ENCODE data around the gene ZNF407. TPM values are rescaled to one million over a fixed set of nuclear protein-coding genes. Genes with fewer than 3 reads are reported as not detected.

ZNF407 gene
- total RNA-seq, 1 experiment from 2014 or later, result 4.4 TPM

- no peaks in the 10 kb centered on the region for H3K9me3 ChIP-seq
- H3K27me3 ChIP-seq, result no peaks in the 10 kb centered on the region
- H3K4me3 ChIP-seq, result no peak overlapping the region
- H3K36me3 ChIP-seq, result no peaks in the 10 kb centered on the region
- no peak for DNase-seq
These were observed 176.8 kb downstream of the ZNF407 start for GRCh38 chr18:74774486-74774885.

GRCh38 chr18:74775239-74775638, 177.6 kb downstream of the ZNF407 start:
- Histone ChIP-seq H3K27me3 (no peaks in the 10 kb centered on the region), H3K4me3 (no peak overlapping the region), H3K9me3 (no peaks in the 10 kb centered on the region), H3K36me3 (no peaks in the 10 kb centered on the region)
- no peak for DNase-seq

- Histone ChIP-seq H3K36me3 (no peaks in the 10 kb centered on the region), H3K27me3 (no peaks in the 10 kb centered on the region), H3K4me3 (no peak overlapping the region), H3K9me3 (no peaks in the 10 kb centered on the region)
- DNase-seq, result no peak
These were observed 180.6 kb downstream of the ZNF407 start for GRCh38 chr18:74778191-74778847.

- no peak for DNase-seq
- H3K27me3 ChIP-seq, result no peaks in the 10 kb centered on the region
- H3K4me3 ChIP-seq, result no peak overlapping the region
- no peaks in the 10 kb centered on the region for H3K9me3 ChIP-seq
- no peaks in the 10 kb centered on the region for H3K36me3 ChIP-seq
These were observed 187.1 kb downstream of the ZNF407 start for GRCh38 chr18:74784752-74785151.

- Histone ChIP-seq H3K36me3 (no peaks in the 10 kb centered on the region), H3K27me3 (no peaks in the 10 kb centered on the region), H3K9me3 (no peaks in the 10 kb centered on the region), H3K4me3 (no peak overlapping the region)
- DNase-seq, result no peak
These were observed 188.0 kb downstream of the ZNF407 start for GRCh38 chr18:74785632-74786031.

- Histone ChIP-seq H3K4me3 (no peak overlapping the region), H3K27me3 (no peaks in the 10 kb centered on the region), H3K9me3 (no peaks in the 10 kb centered on the region), H3K36me3 (no peaks in the 10 kb centered on the region)
- no peak for DNase-seq
These were observed 191.0 kb downstream of the ZNF407 start for GRCh38 chr18:74788657-74789056.

GRCh38 chr18:74789078-74789477, 191.4 kb downstream of the ZNF407 start:
- Histone ChIP-seq H3K9me3 (no peaks in the 10 kb centered on the region), H3K27me3 (no peaks in the 10 kb centered on the region), H3K36me3 (no peaks in the 10 kb centered on the region), H3K4me3 (no peak overlapping the region)
- no peak for DNase-seq

GRCh38 chr18:74790451-74790850, 192.8 kb downstream of the ZNF407 start:
- Histone ChIP-seq H3K9me3 (no peaks in the 10 kb centered on the region), H3K4me3 (no peak overlapping the region), H3K27me3 (no peaks in the 10 kb centered on the region), H3K36me3 (no peaks in the 10 kb centered on the region)
- no peak for DNase-seq

- Histone ChIP-seq H3K4me3 (no peak overlapping the region), H3K9me3 (no peaks in the 10 kb centered on the region), H3K27me3 (no peaks in the 10 kb centered on the region), H3K36me3 (no peaks in the 10 kb centered on the region)
- no peak for DNase-seq
These were observed 194.0 kb downstream of the ZNF407 start for GRCh38 chr18:74791501-74792194.

- Histone ChIP-seq H3K27me3 (no peaks in the 10 kb centered on the region), H3K4me3 (no peak overlapping the region), H3K9me3 (no peaks in the 10 kb centered on the region), H3K36me3 (no peaks in the 10 kb centered on the region)
- no peak for DNase-seq
These were observed 196.1 kb downstream of the ZNF407 start for GRCh38 chr18:74793746-74794145.

GRCh38 chr18:74795751-74796150, 198.1 kb downstream of the ZNF407 start:
- no peak overlapping the region for H3K4me3 ChIP-seq

GRCh38 chr18:74796211-74796610, 198.5 kb downstream of the ZNF407 start:
- no peaks in the 10 kb centered on the region for H3K27me3 ChIP-seq
- H3K36me3 ChIP-seq, result no peaks in the 10 kb centered on the region
- no peak overlapping the region for H3K4me3 ChIP-seq
- H3K9me3 ChIP-seq, result no peaks in the 10 kb centered on the region
- DNase-seq, result no peak

More at GRCh38 chr18:74795751-74796150, 198.1 kb downstream of the ZNF407 start:
- Histone ChIP-seq H3K9me3 (no peaks in the 10 kb centered on the region), H3K36me3 (no peaks in the 10 kb centered on the region), H3K27me3 (no peaks in the 10 kb centered on the region)
- no peak for DNase-seq

- H3K36me3 ChIP-seq, result no peaks in the 10 kb centered on the region
- no peaks in the 10 kb centered on the region for H3K27me3 ChIP-seq
- DNase-seq, result no peak
- no peaks in the 10 kb centered on the region for H3K9me3 ChIP-seq
- no peak overlapping the region for H3K4me3 ChIP-seq
These were observed 199.3 kb downstream of the ZNF407 start for GRCh38 chr18:74796841-74797576.

- Histone ChIP-seq H3K4me3 (no peak overlapping the region), H3K27me3 (no peaks in the 10 kb centered on the region), H3K36me3 (no peaks in the 10 kb centered on the region), H3K9me3 (no peaks in the 10 kb centered on the region)
- no peak for DNase-seq
These were observed 200.0 kb downstream of the ZNF407 start for GRCh38 chr18:74797577-74798151.

GRCh38 chr18:74799542-74799941, 201.9 kb downstream of the ZNF407 start:
- no peaks in the 10 kb centered on the region for H3K36me3 ChIP-seq
- DNase-seq, result no peak
- H3K9me3 ChIP-seq, result no peaks in the 10 kb centered on the region
- H3K4me3 ChIP-seq, result no peak overlapping the region
- H3K27me3 ChIP-seq, result no peaks in the 10 kb centered on the region

- no peak for DNase-seq
- Histone ChIP-seq H3K4me3 (no peak overlapping the region), H3K27me3 (no peaks in the 10 kb centered on the region), H3K9me3 (no peaks in the 10 kb centered on the region), H3K36me3 (no peaks in the 10 kb centered on the region)
These were observed 202.4 kb downstream of the ZNF407 start for GRCh38 chr18:74800098-74800497.

GRCh38 chr18:74803117-74803516, 205.4 kb downstream of the ZNF407 start:
- no peaks in the 10 kb centered on the region for H3K36me3 ChIP-seq
- H3K9me3 ChIP-seq, result no peaks in the 10 kb centered on the region
- no peak for DNase-seq
- H3K4me3 ChIP-seq, result no peak overlapping the region
- no peaks in the 10 kb centered on the region for H3K27me3 ChIP-seq
